Breast epithelium (tissue), 3 donors: ENCODE measurements around the gene MYO5B.

Source experiments
- POLR2A ChIP-seq: fragments of 450-650 bp; IDR thresholded peaks from one replicate; pipeline ENCODE4 v1.6.1; 2016; ENCODE audit warnings: antibody characterized with exemption, mild to moderate bottlenecking, moderate library complexity
- POLR2AphosphoS5 ChIP-seq, 3 donors: sonication (generic); formaldehyde crosslinking; IDR thresholded peaks; one replicate each; pipeline ENCODE4 v1.6.1; 2017; ENCODE audit warnings: antibody characterized with exemption in 3 of 3
- TF ChIP-seq, protein P1 (sequence below), 3 donors: fragments of 450-650 bp; IDR thresholded peaks; one replicate each; pipeline ENCODE4 v1.5.1; 2016 to 2017; ENCODE audit warnings: antibody characterized with exemption in 3 of 3, mild to moderate bottlenecking in 3 of 3, moderate library complexity in 3 of 3

DNA sequence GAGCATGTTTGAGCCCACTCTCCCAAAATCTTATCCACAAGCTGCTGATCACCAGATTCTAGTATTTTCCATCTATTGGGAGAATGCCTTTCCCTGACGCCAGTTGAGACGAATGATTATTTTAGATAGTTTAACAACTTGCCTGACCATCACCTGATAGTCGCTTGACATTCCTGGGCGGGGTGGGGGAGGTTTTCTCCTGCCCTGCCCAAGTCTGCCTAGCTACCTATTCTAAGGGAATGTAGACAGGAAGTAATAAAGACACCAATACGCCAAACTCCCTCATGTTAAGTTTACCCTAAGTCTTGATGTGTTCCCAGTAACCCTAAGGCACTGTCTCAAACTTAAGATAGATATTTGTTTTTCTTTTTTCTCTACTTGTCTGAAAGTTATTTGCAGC lies 377.0 kb downstream of the MYO5B start:
- TF ChIP-seq, protein P1, sequence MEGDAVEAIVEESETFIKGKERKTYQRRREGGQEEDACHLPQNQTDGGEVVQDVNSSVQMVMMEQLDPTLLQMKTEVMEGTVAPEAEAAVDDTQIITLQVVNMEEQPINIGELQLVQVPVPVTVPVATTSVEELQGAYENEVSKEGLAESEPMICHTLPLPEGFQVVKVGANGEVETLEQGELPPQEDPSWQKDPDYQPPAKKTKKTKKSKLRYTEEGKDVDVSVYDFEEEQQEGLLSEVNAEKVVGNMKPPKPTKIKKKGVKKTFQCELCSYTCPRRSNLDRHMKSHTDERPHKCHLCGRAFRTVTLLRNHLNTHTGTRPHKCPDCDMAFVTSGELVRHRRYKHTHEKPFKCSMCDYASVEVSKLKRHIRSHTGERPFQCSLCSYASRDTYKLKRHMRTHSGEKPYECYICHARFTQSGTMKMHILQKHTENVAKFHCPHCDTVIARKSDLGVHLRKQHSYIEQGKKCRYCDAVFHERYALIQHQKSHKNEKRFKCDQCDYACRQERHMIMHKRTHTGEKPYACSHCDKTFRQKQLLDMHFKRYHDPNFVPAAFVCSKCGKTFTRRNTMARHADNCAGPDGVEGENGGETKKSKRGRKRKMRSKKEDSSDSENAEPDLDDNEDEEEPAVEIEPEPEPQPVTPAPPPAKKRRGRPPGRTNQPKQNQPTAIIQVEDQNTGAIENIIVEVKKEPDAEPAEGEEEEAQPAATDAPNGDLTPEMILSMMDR (IDR thresholded peaks at IDR 0.05), result no peak
- TF ChIP-seq POLR2A, result no peak
- no peak for TF ChIP-seq POLR2AphosphoS5 (IDR thresholded peaks at IDR 0.05)
